Superior temporal gyrus (tissue), 1 donor: Measurements from ENCODE around the gene ODF2L.
"Not testable (repeated sequence)": the region's sequence is repeated elsewhere in the genome, so short reads cannot be mapped to it uniquely, and the experiment has no call there.

Experiments used
- DNase-seq: peaks from one replicate; pipeline ENCODE4 v3.0.0-alpha.2; 2016; ENCODE audit errors: extremely low spot score

Gene ODF2L

GRCh38 chr1:86387916-86388627, 8.1 kb downstream of the ODF2L start:
- DNase-seq = no peak

DNA sequence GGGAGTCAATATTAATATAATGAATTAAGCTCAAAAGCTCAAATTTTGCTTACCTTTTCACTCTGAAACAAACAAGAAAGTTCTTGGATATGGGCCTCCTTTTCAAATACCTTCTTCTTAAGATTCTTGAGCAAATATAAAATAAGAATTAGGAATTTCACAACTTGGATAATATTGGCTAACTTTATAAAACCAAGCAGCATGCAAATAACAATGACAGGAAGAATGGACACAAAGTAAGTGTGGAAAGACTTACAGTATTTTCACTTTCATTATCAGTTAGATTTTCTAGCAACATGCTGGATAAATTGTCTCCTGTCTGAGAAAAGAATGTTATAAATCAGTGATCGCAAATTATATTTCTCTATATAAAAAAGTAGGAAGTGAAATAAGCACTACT, 13.2 kb downstream of the ODF2L start:
- peak; percentile 14 for DNase-seq

- DNase-seq = peak; percentile 25
Measured at GRCh38 chr1:86381223-86381622, 14.9 kb downstream of the ODF2L start.

- DNase-seq = peak; percentile 88
Measured at GRCh38 chr1:86380257-86380861, 15.8 kb downstream of the ODF2L start.

DNA sequence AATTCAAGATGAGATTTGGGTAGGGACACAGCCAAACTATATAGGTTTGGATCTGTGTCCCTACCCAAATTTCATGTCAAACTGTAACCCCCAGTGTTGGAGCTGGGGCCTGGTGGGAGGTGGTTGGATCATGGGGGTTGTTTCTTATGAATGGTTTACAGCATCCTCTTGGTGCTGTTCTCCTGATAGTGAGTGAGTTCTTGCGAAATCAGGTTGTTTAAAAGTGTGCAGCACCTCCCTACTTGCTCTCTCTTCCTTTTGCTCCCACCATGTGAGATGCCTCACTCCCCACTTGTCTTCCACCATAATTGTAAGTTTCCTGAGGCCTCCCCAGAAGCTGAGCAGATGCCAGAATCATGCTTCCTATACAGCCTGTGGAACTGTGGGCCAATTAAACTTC, 17.3 kb downstream of the ODF2L start:
- no peak for DNase-seq

GRCh38 chr1:86377341-86377740, 18.8 kb downstream of the ODF2L start:
- no peak for DNase-seq

- no peak for DNase-seq
Measured at GRCh38 chr1:86375688-86376087, 20.4 kb downstream of the ODF2L start.

- DNase-seq = no peak
Measured at GRCh38 chr1:86370601-86371022, 25.5 kb downstream of the ODF2L start.

GRCh38 chr1:86365896-86366295, 30.2 kb downstream of the ODF2L start:
- DNase-seq = no peak

GRCh38 chr1:86362807-86363206, 33.3 kb downstream of the ODF2L start:
- no peak for DNase-seq

GRCh38 chr1:86357796-86358195, 38.3 kb downstream of the ODF2L start:
- DNase-seq = no peak

GRCh38 chr1:86356247-86356646, 39.9 kb downstream of the ODF2L start:
- peak; percentile 36 for DNase-seq

GRCh38 chr1:86352086-86352485, 44.0 kb downstream of the ODF2L start:
- DNase-seq = no peak

- not testable (repeated sequence) for DNase-seq
Measured at GRCh38 chr1:86350230-86350629, 45.9 kb downstream of the ODF2L start.

DNA sequence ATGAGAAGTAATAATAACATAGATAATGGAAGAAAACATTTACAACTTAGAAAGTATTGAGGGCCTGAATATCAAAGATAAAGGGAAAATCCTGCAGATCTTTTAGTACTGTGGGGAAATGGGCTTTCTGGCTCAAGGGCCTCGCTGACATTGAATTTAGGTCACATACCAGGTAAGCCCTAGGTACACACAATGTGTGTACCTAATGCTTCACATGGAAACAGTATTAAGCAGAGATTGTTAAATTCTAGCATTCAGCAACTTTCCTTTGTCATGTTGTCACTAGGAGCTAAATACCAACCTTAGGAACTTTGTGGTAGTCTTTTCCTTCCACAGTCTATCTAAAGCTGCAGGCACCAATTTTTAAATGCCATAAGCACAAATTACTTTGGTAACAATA, 49.7 kb downstream of the ODF2L start:
- DNase-seq = no peak

DNA sequence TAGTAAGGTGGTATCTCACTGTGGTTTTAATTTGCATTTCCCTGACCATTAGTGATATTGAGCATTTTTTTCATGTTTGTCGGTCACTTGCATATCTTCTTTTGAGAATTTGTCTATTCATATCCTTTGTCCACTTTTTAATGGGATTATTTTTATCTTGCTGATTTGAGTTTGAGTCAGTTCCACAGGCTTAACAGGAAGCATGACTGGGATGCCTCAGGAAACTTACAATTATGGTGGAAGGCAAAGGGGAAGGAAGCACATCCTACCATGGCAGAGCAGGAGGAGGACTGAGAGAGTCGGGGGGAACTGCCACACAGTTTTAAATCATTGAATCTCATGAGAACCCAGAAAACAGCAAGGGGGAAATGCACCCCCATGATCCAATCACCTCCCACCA, 51.1 kb downstream of the ODF2L start:
- DNase-seq = no peak

DNA sequence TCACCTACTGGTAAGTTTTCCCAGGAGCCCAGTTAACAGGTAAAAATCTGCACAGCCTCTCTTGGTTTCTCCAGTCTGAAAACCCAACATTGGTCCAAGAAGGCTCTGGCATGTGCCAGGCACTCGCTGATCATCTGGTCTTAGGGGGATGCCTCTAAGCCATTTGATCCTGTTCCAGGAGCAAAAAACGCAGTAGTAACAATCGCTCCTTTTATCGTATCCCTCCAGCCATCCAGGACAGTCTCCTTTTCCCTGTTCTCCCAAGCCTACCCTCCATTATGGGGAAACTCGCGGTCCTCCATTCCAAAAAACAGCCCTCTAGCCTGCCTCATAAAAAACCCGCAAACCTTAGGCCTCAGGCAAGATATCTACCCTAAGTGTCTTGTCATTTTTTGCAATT, 56.2 kb downstream of the ODF2L start:
- no peak for DNase-seq

GRCh38 chr1:86339014-86339812, 56.9 kb downstream of the ODF2L start:
- DNase-seq = no peak

DNA sequence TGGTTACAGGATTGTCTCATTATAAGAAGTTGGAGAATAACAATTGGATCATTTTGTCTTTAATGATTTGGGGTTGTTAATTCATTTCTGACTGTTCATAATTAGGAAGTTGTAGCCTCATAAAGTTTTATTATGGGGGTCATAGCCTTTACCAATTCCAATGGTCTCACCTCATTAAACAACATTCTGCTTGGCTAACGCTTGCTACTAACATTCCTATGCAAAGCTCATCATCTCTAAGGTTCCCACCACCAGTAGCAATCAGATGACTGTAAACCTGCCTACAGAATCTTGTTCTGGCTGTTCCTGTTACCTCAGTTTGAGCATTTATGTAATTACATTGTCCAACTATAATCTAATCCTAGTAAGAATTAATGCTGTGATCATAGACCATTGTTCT, 60.2 kb downstream of the ODF2L start:
- DNase-seq = no peak

GRCh38 chr1:86325264-86325663, 70.9 kb downstream of the ODF2L start:
- no peak for DNase-seq

- no peak for DNase-seq
Measured at GRCh38 chr1:86324130-86324822, 71.8 kb downstream of the ODF2L start.

DNA sequence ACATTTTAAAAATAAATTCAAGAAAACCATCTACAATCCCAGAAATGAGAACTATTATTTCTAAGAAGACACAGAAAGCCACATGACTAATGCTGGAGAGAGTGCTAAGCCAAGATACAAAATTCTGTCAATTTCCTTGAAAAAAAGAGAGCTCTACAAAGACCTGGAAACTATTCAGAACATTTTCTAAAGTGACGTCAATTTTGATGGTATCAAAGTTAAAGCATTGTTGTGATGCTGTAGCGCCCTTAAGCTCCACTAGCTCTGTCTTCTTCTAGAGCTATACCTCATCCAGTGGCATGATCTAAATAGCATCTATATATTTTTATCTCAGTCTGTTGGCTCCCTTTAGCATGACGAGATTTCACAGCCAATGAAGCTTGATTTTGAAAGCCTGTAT, 73.9 kb downstream of the ODF2L start:
- no peak for DNase-seq
